Choroid plexus epithelial cell (primary cell): ENCODE measurements around the gene CAMK1G.
A peak's percentile ranks its signal among the peaks of the same experiment; 100 is the strongest.

ENCODE experiments used
- DNase-seq: peaks from one replicate; pipeline ENCODE4 v3.0.0-alpha.2; 2010; ENCODE audit warnings: low read depth
- H3K4me3 ChIP-seq: 2 replicates; pipeline ENCODE4 v1.5.1; 2011; ENCODE audit warnings: low read depth, mild to moderate bottlenecking, control low read depth, low read length, moderate library complexity
- TF ChIP-seq, protein P1 (sequence below): conservative IDR thresholded peaks from 2 replicates; pipeline ENCODE4 v1.5.1; 2011; ENCODE audit warnings: low read depth, mild to moderate bottlenecking, control low read depth, inconsistent platforms, low read length, moderate library complexity

Gene CAMK1G

DNA sequence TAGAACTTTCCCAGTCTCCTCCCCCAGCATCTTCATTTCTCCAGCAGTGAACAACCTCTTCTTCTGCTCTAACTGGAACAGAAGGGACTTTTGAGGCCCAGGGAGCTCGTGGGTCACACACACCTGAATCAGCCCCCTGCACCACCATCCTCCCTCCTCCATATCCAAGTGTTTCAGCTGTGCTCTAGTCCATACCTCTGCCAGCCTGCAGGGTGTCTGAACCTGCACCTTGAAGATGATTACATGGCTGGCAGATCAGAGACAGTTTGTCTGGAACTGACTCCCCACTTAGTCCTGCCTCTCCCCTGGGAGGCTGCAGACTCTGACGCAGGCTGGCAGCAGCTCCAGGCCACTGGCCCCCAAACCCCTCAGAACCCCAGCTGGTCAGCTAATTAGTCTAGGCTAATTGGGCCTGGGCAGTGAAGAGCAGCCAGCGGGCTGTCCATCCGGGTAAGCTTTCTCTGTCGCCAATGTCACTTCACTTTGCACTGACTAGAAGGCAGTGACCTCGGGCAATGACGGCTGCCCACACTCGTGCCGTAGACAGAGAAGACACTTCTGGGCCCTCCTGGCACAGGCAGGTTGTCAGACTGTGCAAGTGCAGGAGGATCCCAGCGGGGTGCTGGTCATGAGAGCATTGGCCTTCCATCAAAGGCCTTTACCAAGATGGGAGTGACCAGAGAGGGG is 12.2 kb downstream of the CAMK1G start:
- H3K4me3 ChIP-seq = no peak overlapping the region
- DNase-seq = no peak
- TF ChIP-seq, protein P1, sequence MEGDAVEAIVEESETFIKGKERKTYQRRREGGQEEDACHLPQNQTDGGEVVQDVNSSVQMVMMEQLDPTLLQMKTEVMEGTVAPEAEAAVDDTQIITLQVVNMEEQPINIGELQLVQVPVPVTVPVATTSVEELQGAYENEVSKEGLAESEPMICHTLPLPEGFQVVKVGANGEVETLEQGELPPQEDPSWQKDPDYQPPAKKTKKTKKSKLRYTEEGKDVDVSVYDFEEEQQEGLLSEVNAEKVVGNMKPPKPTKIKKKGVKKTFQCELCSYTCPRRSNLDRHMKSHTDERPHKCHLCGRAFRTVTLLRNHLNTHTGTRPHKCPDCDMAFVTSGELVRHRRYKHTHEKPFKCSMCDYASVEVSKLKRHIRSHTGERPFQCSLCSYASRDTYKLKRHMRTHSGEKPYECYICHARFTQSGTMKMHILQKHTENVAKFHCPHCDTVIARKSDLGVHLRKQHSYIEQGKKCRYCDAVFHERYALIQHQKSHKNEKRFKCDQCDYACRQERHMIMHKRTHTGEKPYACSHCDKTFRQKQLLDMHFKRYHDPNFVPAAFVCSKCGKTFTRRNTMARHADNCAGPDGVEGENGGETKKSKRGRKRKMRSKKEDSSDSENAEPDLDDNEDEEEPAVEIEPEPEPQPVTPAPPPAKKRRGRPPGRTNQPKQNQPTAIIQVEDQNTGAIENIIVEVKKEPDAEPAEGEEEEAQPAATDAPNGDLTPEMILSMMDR = no peak

DNA sequence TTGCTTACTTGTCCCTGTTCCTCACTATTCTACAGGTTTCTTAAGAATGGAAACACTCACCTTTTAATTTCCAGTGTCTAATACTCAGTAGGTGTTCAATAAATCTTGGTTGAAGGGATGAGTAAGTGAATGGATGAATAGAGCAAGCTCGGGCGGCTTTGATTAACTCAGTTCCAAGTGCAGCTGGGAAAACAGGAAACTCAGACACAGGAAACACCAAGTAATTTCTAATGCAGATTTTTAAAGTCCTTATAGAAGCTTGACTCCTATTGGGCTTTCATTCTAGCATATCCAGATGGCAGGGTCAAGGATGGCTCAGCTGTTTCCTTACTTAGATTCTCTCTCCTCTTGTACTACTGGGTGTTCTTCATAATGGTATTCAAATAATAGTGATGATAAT is 14.0 kb downstream of the CAMK1G start:
- TF ChIP-seq, protein P1 = no peak
- no peak overlapping the region for H3K4me3 ChIP-seq
- DNase-seq = no peak

DNA sequence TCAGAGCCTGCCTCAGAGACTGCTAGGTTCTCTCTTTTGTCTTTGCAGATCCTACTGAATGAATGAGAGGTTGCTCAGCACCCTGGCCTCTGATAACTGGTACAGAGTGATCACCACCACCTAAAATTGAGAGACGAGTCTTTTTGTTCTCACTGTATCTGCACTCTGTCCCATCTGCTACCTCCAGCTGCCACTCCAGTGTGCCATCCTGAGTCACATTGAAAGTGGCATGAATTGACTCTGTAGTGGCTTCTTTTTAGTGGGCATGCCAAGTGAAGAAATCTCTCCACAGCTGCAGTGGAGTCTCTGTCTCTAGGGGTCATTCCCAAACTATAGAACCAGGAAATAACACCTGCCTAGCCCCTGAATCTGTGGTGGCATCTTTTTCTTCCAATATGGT is 14.7 kb downstream of the CAMK1G start:
- no peak for DNase-seq
- TF ChIP-seq, protein P1 = no peak
- no peak overlapping the region for H3K4me3 ChIP-seq

DNA sequence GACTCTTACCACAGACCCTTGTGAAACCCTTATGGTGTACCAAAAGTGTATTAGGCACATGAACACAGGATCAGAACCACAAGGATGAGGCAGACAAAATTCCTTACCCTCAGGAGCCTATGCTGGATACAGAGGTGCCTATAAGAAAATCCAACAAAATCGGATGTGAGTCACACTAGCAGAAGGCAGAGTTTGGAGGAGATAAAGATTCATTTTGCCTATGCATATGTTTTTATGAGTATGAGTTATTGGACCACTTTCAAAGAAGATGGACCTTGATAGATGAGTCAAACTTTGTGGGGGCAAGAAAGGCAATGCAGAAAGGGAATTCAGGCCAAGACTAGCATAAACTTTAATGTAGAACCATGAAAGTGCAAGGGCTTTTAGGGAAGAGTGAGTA is 17.0 kb downstream of the CAMK1G start:
- TF ChIP-seq, protein P1 = no peak

GRCh38 chr1:209601809-209602657 is 18.5 kb downstream of the CAMK1G start:
- no peak overlapping the region for H3K4me3 ChIP-seq
- DNase-seq = peak; percentile 75
- TF ChIP-seq, protein P1 = peak; percentile 84

More for the DNA sequence above, 17.0 kb downstream of the CAMK1G start:
- no peak for DNase-seq
- H3K4me3 ChIP-seq = no peak overlapping the region

DNA sequence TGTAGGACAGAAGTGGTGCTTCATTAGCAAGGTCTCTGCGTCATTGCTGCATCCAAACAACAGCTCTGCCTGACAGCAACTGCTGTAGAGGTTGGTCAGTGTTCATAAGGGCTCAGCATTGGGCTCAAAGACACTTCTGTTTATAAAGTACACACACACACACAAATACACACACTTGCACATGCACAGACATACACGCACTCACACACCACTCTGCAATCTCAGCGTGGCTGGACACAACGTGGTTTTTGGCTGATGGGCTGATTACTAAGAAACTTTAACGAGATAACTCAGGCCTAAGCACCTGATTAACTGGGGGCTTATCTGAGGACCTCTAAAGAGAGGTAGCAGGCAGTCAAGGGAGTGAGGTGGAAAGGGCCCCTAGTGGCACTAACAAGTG is 20.4 kb downstream of the CAMK1G start:
- TF ChIP-seq, protein P1 = no peak
- no peak for DNase-seq
- no peak overlapping the region for H3K4me3 ChIP-seq
